SKM-1 treated with dmso at 0.1 percent for 144 hours (cell line): ENCODE measurements around the gene STK4.

Source experiments
- DNase-seq: peaks from one replicate; lab custom pipeline; 2025; ENCODE audit not compliant: unreplicated experiment; lab: John Stamatoyannopoulos, UW

Gene STK4

GRCh38 chr20:44952731-44953130 is 13.6 kb upstream of the STK4 start:
- DNase-seq: no peak

GRCh38 chr20:44954211-44954610 is 12.1 kb upstream of the STK4 start:
- DNase-seq: no peak

GRCh38 chr20:44955270-44955669 is 11.0 kb upstream of the STK4 start:
- no peak for DNase-seq

GRCh38 chr20:44956410-44956809 is 9.9 kb upstream of the STK4 start:
- DNase-seq: no peak

- DNase-seq: no peak
These were observed 8.0 kb upstream of the STK4 start for GRCh38 chr20:44958276-44958675.

GRCh38 chr20:44959082-44959637 is 7.2 kb upstream of the STK4 start:
- no peak for DNase-seq

GRCh38 chr20:44959638-44960102 is 6.6 kb upstream of the STK4 start:
- DNase-seq: no peak

GRCh38 chr20:44960103-44960852 is 6.0 kb upstream of the STK4 start, which contains the start of gene TOMM34:
Gene TOMM34 (minus strand): TSS chr20:44960397. CDS start chr20:44960333, 64 bp downstream.
- DNase-seq: peak; percentile 95

GRCh38 chr20:44961011-44961869 is 5.1 kb upstream of the STK4 start:
- DNase-seq: no peak

GRCh38 chr20:44961870-44962267 is 4.4 kb upstream of the STK4 start:
- DNase-seq: no peak

GRCh38 chr20:44962483-44962882 is 3.8 kb upstream of the STK4 start:
- no peak for DNase-seq

- no peak for DNase-seq
These were observed 2.7 kb upstream of the STK4 start for GRCh38 chr20:44963325-44964215.

- no peak for DNase-seq
These were observed 672 bp upstream of the STK4 start for GRCh38 chr20:44965651-44966029.

- peak; percentile 86 for DNase-seq
These were observed 995 bp downstream of the STK4 start for GRCh38 chr20:44967207-44967807.

GRCh38 chr20:44969300-44969894 is 3.1 kb downstream of the STK4 start:
- no peak for DNase-seq

GRCh38 chr20:44970243-44970757 is 4.0 kb downstream of the STK4 start:
- no peak for DNase-seq

- no peak for DNase-seq
These were observed 6.7 kb downstream of the STK4 start for GRCh38 chr20:44973053-44973452.

GRCh38 chr20:44976698-44977097 is 10.4 kb downstream of the STK4 start:
- no peak for DNase-seq

- peak; percentile 94 for DNase-seq
These were observed 12.8 kb downstream of the STK4 start for GRCh38 chr20:44979090-44979621.
